Neutrophil (primary cell): ENCODE measurements around the gene ACSF3.
A peak's percentile ranks its signal among the peaks of the same experiment; 100 is the strongest.

Source experiments
- H3K27ac ChIP-seq: fragments of 200-600 bp; sonication (generic); 2 replicates; pipeline ENCODE4 v1.5.1; 2016; ENCODE audit warnings: mild to moderate bottlenecking, moderate library complexity
- H3K27me3 ChIP-seq: fragments of 200-600 bp; sonication (generic); 2 replicates; pipeline ENCODE4 v1.6.0; 2016; ENCODE audit warnings: mild to moderate bottlenecking
- H3K36me3 ChIP-seq: fragments of 200-600 bp; sonication (generic); 2 replicates; pipeline ENCODE4 v1.5.1; 2017
- H3K4me1 ChIP-seq, 2 experiments: fragments of 200-600 bp in 1 of 2; sonication (generic) in 1 of 2; 1 replicate in 1 of 2; 2 replicates in 1 of 2; pipeline versions ENCODE4 v1.5.1 to v1.6.1; 2013 to 2016; ENCODE audit warnings: low read depth in 1 of 2, low read length in 1 of 2, mild to moderate bottlenecking in 1 of 2, moderate library complexity in 1 of 2; ENCODE audit not compliant: control insufficient read depth in 1 of 2, insufficient read depth in 1 of 2
- H3K4me3 ChIP-seq, 2 experiments: fragments of 200-600 bp in 1 of 2; sonication (generic) in 1 of 2; 1 replicate in 1 of 2; 2 replicates in 1 of 2; pipeline ENCODE4 v1.5.1; 2013 to 2016; ENCODE audit warnings: low read depth in 1 of 2, low read length in 1 of 2, mild to moderate bottlenecking in 1 of 2, moderate library complexity in 1 of 2
- H3K9me3 ChIP-seq: fragments of 200-600 bp; sonication (generic); 2 replicates; pipeline ENCODE4 v1.5.1; 2016
- CTCF ChIP-seq: fragments of 200-600 bp; sonication (generic); IDR thresholded peaks from 2 replicates; pipeline ENCODE4 v1.5.1; 2016; ENCODE audit warnings: antibody characterized with exemption

Gene ACSF3

GRCh38 chr16:89168381-89169189 is 74.9 kb downstream of the ACSF3 start:
- Histone ChIP-seq H3K4me3 (no peak overlapping the region), H3K9me3 (no peaks in the 10 kb centered on the region), H3K4me1 (peaks cover 9 to 23% of the 10 kb centered on the region in 2 experiments), H3K27me3 (peaks cover 52% of the 10 kb centered on the region), H3K27ac (no peak overlapping the region), H3K36me3 (no peaks in the 10 kb centered on the region)
- no peak for TF ChIP-seq CTCF

GRCh38 chr16:89169778-89170177 is 76.1 kb downstream of the ACSF3 start:
- Histone ChIP-seq H3K27me3 (peaks cover 61% of the 10 kb centered on the region), H3K4me3 (no peak overlapping the region), H3K36me3 (no peaks in the 10 kb centered on the region), H3K27ac (no peak overlapping the region), H3K4me1 (peaks cover 9 to 23% of the 10 kb centered on the region in 2 experiments), H3K9me3 (no peaks in the 10 kb centered on the region)
- TF ChIP-seq CTCF, result no peak

GRCh38 chr16:89170346-89171215 is 76.9 kb downstream of the ACSF3 start:
- Histone ChIP-seq H3K27ac (no peak overlapping the region), H3K27me3 (peaks cover 69% of the 10 kb centered on the region), H3K4me1 (peaks cover 9 to 23% of the 10 kb centered on the region in 2 experiments), H3K36me3 (no peaks in the 10 kb centered on the region), H3K9me3 (no peaks in the 10 kb centered on the region), H3K4me3 (peak overlapping the region; percentile 41 to 48)
- TF ChIP-seq CTCF, result no peak

- Histone ChIP-seq H3K36me3 (no peaks in the 10 kb centered on the region), H3K27ac (peak within 1 kb of the TSS; percentile 33), H3K4me1 (peaks cover 9 to 23% of the 10 kb centered on the region in 2 experiments), H3K27me3 (peaks cover 74% of the 10 kb centered on the region), H3K4me3 (peak within 1 kb of the TSS; percentile 41 to 48), H3K9me3 (no peaks in the 10 kb centered on the region)
- TF ChIP-seq CTCF, result no peak
Measured at GRCh38 chr16:89171216-89172170, 77.8 kb downstream of the ACSF3 start, which contains the start of gene CDH15. TSS of gene CDH15 (plus strand) at chr16:89171748. CDS start at chr16:89171832, 84 bp downstream.

GRCh38 chr16:89172171-89172527 is 78.5 kb downstream of the ACSF3 start:
- no peak for TF ChIP-seq CTCF
- Histone ChIP-seq H3K4me3 (no peak overlapping the region), H3K27me3 (peaks cover 74% of the 10 kb centered on the region), H3K9me3 (no peaks in the 10 kb centered on the region), H3K4me1 (peaks cover 8 to 22% of the 10 kb centered on the region in 2 experiments), H3K36me3 (no peaks in the 10 kb centered on the region), H3K27ac (no peak overlapping the region)
